ENCODE measurements around the gene AUTS2. TPM values are rescaled to one million over a fixed set of nuclear protein-coding genes. Genes with fewer than 3 reads are reported as not detected.

AUTS2 gene
- total and polyA plus RNA-seq, 9 of the 15 experiments (the other 6 are each of a cell fraction or from before 2014, with no cell fraction given) = 0.58 TPM; not detected in 8

DNA sequence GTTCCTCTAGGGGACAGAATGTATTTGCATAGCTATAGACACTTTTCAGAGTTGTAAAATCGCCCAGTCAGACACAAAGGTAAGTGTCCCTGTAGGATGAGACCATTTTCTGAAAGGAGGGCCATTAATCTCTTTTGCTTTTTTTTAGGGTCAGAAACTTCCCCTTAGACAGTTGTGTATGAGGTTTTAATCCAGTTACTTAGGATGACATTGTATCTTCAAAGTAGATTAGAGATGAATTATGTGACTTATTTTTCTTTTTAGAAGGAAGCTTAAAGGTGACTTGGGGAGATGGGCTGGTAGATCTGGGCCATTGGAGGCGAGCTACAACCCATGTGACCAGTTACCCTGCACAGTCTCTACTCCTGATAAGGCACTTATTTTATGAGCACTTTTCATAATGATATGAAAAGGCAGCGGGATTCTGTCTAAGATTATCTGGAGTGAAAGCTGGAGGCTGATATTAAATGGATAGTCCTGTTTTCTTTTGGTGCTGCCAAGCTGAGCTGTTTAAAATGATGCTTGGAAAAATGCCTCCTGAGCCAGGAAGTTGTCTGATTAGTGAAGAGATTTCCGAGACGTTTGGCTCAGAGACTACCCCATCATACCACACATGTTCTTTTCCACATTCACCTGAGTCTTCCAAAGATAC lies 264.3 kb downstream of the AUTS2 start:
- BruUV-seq (replicated peaks) = no TSS peak
- ATAC-seq (no peak), DNase-seq (ENCODE audit: extremely low read depth in 1 of 4, low spot score in 3 of 4) (no peak), FAIRE-seq (no peak)
- ChIA-PET POLR2A (no interaction called here), CTCF (ENCODE audit: low intra/inter-chr PET ratio) (no interaction called here)
- no peak overlapping the region for H3K9ac ChIP-seq (ENCODE audit: insufficient read depth in 1 of 2, low read depth in 2 of 2, low read length in 2 of 2)
- no peaks in the 10 kb centered on the region for H3K36me3 ChIP-seq (ENCODE audit: control insufficient read depth, insufficient read depth, low read length)
- no peak overlapping the region for H2AFZ ChIP-seq (ENCODE audit: low read depth, low read length)
- in situ Hi-C loops (cut with MboI) = no loop called here
- H3K9me1 ChIP-seq (ENCODE audit: control insufficient read depth, insufficient read depth, low read length) = no peaks in the 10 kb centered on the region
- intact Hi-C loops (cut with micrococcal nuclease) = no loop called here
- H3K4me3 ChIP-seq = no peak overlapping the region
- no peaks in the 10 kb centered on the region for H3K79me2 ChIP-seq (ENCODE audit: control insufficient read depth, insufficient read depth, low read length)
- H4K20me1 ChIP-seq (replicated peaks; ENCODE audit: control insufficient read depth, insufficient read depth, low read length) = no peaks in the 10 kb centered on the region
- no peak overlapping the region for H3K27ac ChIP-seq (ENCODE audit: extremely low read depth, low read depth, low read length)
- no peaks in the 10 kb centered on the region for H3K9me3 ChIP-seq (replicated peaks; ENCODE audit: control insufficient read depth, insufficient read depth, low read depth, low read length)
- TF ChIP-seq GATAD2B (IDR thresholded peaks at IDR 0.05; ENCODE audit: borderline replicate concordance) (no peak), BRD4 (IDR thresholded peaks at IDR 0.05) (no peak)
- H3K4me1 ChIP-seq (replicated peaks in 1 of 2; ENCODE audit: control insufficient read depth in 2 of 2, insufficient read depth in 2 of 2, low read length in 2 of 2) = no peaks in the 10 kb centered on the region
- no peak overlapping the region for H3K4me2 ChIP-seq (ENCODE audit: insufficient read depth, low read length)
- 0% methylated on average over 5 of the region's 5 CpGs for WGBS (ENCODE audit: insufficient coverage, low coverage, missing lambda C conversion rate)
- no peaks in the 10 kb centered on the region for H3K27me3 ChIP-seq (ENCODE audit: control insufficient read depth in 2 of 2, insufficient read depth in 2 of 2, low read length in 2 of 2)

GRCh38 chr7:69864274-69864673 lies 266.0 kb downstream of the AUTS2 start:
- no peak overlapping the region for H3K9ac ChIP-seq (ENCODE audit: insufficient read depth in 1 of 2, low read depth in 2 of 2, low read length in 2 of 2)
- intact Hi-C loops (cut with micrococcal nuclease) = no loop called here
- H3K4me1 ChIP-seq (replicated peaks in 1 of 2; ENCODE audit: control insufficient read depth in 2 of 2, insufficient read depth in 2 of 2, low read length in 2 of 2) = no peaks in the 10 kb centered on the region
- 0% methylated on average over 1 of the region's 1 CpG for WGBS (ENCODE audit: insufficient coverage, low coverage, missing lambda C conversion rate)
- H3K79me2 ChIP-seq (ENCODE audit: control insufficient read depth, insufficient read depth, low read length) = no peaks in the 10 kb centered on the region
- no TSS peak for BruUV-seq (replicated peaks)
- ChIA-PET CTCF (ENCODE audit: low intra/inter-chr PET ratio) (no interaction called here), POLR2A (no interaction called here)
- H3K27me3 ChIP-seq (ENCODE audit: control insufficient read depth in 2 of 2, insufficient read depth in 2 of 2, low read length in 2 of 2) = no peaks in the 10 kb centered on the region
- H4K20me1 ChIP-seq (replicated peaks; ENCODE audit: control insufficient read depth, insufficient read depth, low read length) = no peaks in the 10 kb centered on the region
- DNase-seq (ENCODE audit: extremely low read depth in 1 of 4, low spot score in 3 of 4) (no peak), FAIRE-seq (no peak), ATAC-seq (no peak)
- H3K27ac ChIP-seq (ENCODE audit: extremely low read depth, low read depth, low read length) = no peak overlapping the region
- no peak overlapping the region for H3K4me3 ChIP-seq
- no peaks in the 10 kb centered on the region for H3K9me3 ChIP-seq (replicated peaks; ENCODE audit: control insufficient read depth, insufficient read depth, low read depth, low read length)
- H3K9me1 ChIP-seq (ENCODE audit: control insufficient read depth, insufficient read depth, low read length) = no peaks in the 10 kb centered on the region
- H3K36me3 ChIP-seq (ENCODE audit: control insufficient read depth, insufficient read depth, low read length) = no peaks in the 10 kb centered on the region
- H3K4me2 ChIP-seq (ENCODE audit: insufficient read depth, low read length) = no peak overlapping the region
- in situ Hi-C loops (cut with MboI) = no loop called here
- no peak overlapping the region for H2AFZ ChIP-seq (ENCODE audit: low read depth, low read length)
- TF ChIP-seq ZNF445 (CRISPR knock-in tag; IDR thresholded peaks at IDR 0.05; ENCODE audit: low read depth) = no peak
- TF ChIP-seq ZNF316 (IDR thresholded peaks at IDR 0.05) = no peak
- TF ChIP-seq BCL6 (CRISPR knock-in tag; IDR thresholded peaks at IDR 0.05) = no peak
- TF ChIP-seq SUPT5H (IDR thresholded peaks at IDR 0.05) = no peak
- TF ChIP-seq XRCC3 (IDR thresholded peaks at IDR 0.05) = no peak
- no peak for TF ChIP-seq ESRRA (IDR thresholded peaks at IDR 0.05; ENCODE audit: borderline replicate concordance, low read depth)
- no peak for TF ChIP-seq ZNF766 (CRISPR knock-in tag; conservative IDR thresholded peaks at IDR 0.05)
- TF ChIP-seq POLR2B (IDR thresholded peaks at IDR 0.05; ENCODE audit: low read depth, partially characterized antibody) = no peak
- TF ChIP-seq KLF1 (tag; IDR thresholded peaks at IDR 0.05) = no peak
- TF ChIP-seq NFRKB (IDR thresholded peaks at IDR 0.05; ENCODE audit: low read depth) = no peak
- TF ChIP-seq, protein P1, sequence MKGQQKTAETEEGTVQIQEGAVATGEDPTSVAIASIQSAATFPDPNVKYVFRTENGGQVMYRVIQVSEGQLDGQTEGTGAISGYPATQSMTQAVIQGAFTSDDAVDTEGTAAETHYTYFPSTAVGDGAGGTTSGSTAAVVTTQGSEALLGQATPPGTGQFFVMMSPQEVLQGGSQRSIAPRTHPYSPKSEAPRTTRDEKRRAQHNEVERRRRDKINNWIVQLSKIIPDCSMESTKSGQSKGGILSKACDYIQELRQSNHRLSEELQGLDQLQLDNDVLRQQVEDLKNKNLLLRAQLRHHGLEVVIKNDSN (CRISPR knock-in tag; IDR thresholded peaks at IDR 0.05) = no peak
- no peak for TF ChIP-seq RNF2 (IDR thresholded peaks at IDR 0.05)
- no peak for TF ChIP-seq HDAC2 (IDR thresholded peaks at IDR 0.05)
- TF ChIP-seq MEF2D (tag; conservative IDR thresholded peaks at IDR 0.05; ENCODE audit: low read depth) = no peak
- TF ChIP-seq ZNF165 (CRISPR knock-in tag; IDR thresholded peaks at IDR 0.05; ENCODE audit: borderline replicate concordance) = no peak
- no peak for TF ChIP-seq ZBTB12 (CRISPR knock-in tag; IDR thresholded peaks at IDR 0.05)
- no peak for TF ChIP-seq ZNF121 (CRISPR knock-in tag; conservative IDR thresholded peaks at IDR 0.05)
- no peak for TF ChIP-seq ZNF24 (IDR thresholded peaks at IDR 0.05)
